Transverse colon (tissue), 4 donors: ENCODE data around the gene SFXN5.

Experiments used
- CTCF ChIP-seq, 5 experiments: fragments of 200-600 bp in 3 of 5; fragments of 450-650 bp in 2 of 5; sonication (generic) in 3 of 5; IDR thresholded peaks; 1 replicate in 2 of 5; 2 replicates in 3 of 5; pipeline ENCODE4 v1.5.1; 2016 to 2017; ENCODE audit warnings: antibody characterized with exemption in 5 of 5, inconsistent platforms in 3 of 5, mild to moderate bottlenecking in 2 of 5, moderate library complexity in 1 of 5
- EP300 ChIP-seq: sonication (generic); formaldehyde crosslinking; IDR thresholded peaks from one replicate; pipeline ENCODE4 v1.6.1; 2017; ENCODE audit warnings: antibody characterized with exemption, low read depth
- POLR2A ChIP-seq: fragments of 450-650 bp; IDR thresholded peaks from one replicate; pipeline ENCODE4 v1.6.1; 2016; ENCODE audit warnings: antibody characterized with exemption, mild to moderate bottlenecking, moderate library complexity
- POLR2AphosphoS5 ChIP-seq, 3 donors: sonication (generic); formaldehyde crosslinking; IDR thresholded peaks; one replicate each; pipeline ENCODE4 v1.6.1; 2016; ENCODE audit warnings: antibody characterized with exemption in 3 of 3

- TF ChIP-seq POLR2A (no peak), CTCF (IDR thresholded peaks at IDR 0.05) (no peak), POLR2AphosphoS5 (IDR thresholded peaks at IDR 0.05) (no peak), EP300 (no peak)
Measured at GRCh38 chr2:72908741-72909140, 162.8 kb downstream of the SFXN5 start.
